Right cardiac atrium (tissue), 5 donors: ENCODE data around the gene PRSS53. TPM values are rescaled to one million over a fixed set of nuclear protein-coding genes. Genes with fewer than 3 reads are reported as not detected.

ENCODE experiments used
- ATAC-seq, 2 donors: fragments of 200-7000 bp; cut with Tn5 transposase; one replicate each; pipeline versions ENCODE4 v1.8.0 to v1.9.1; 2020; ENCODE audit warnings: moderate library complexity in 2 of 2, mild to moderate bottlenecking in 1 of 2
- DNase-seq, 3 donors: peaks; one replicate each; pipeline ENCODE4 v3.0.0-alpha.2; 2020
- H3K27ac ChIP-seq: one replicate; pipeline ENCODE4 v1.5.1; 2013; ENCODE audit warnings: mild to moderate bottlenecking, low read length, control low read depth, moderate library complexity
- H3K27me3 ChIP-seq: one replicate; pipeline ENCODE4 v1.6.1; 2013; ENCODE audit not compliant: control insufficient read depth, insufficient read depth
- H3K4me1 ChIP-seq: one replicate; pipeline ENCODE4 v1.6.1; 2013; ENCODE audit warnings: low read length; ENCODE audit not compliant: control insufficient read depth, insufficient read depth
- H3K4me3 ChIP-seq: one replicate; pipeline ENCODE4 v1.5.1; 2013; ENCODE audit warnings: low read length, control low read depth
- H3K9me3 ChIP-seq: one replicate; pipeline ENCODE4 v1.6.1; 2013; ENCODE audit warnings: low read length; ENCODE audit not compliant: control insufficient read depth
- WGBS: extraction: QIAGEN DNeasy Blood & Tissue Kit; methylation state at CpG from one replicate; pipeline ENCODE4 v1.1.7; 2013; 5-methylcytosine and 5-hydroxymethylcytosine counted together
- intact Hi-C, 4 donors: fragments of 100-400 bp; cut with DNase I; formaldehyde crosslinking; loops; one replicate each; pipeline versions ENCODE4 v1.11.0 to v1.14.0; 2022 to 2023
- polyA plus RNA-seq: library from polyadenylated mRNA; stranded (reverse); fragments of 200-250 nt; gene quantifications from one replicate; pipeline ENCODE4 v1.2.3, GENCODE V29; 2013
- total RNA-seq, 4 donors: library from RNA; stranded (reverse); fragmentation: NEBNext Ultra II Directional; extraction: Animal tissue kit (Norgen Biotek cat#: 25700); gene quantifications; one replicate each; pipeline ENCODE4 v1.2.1, GENCODE V29; 2021
- donor health status: healthy with polysubstance abuse.
- donor health status: DM: no; HTN: yes; CAD: no.
- donor health status: DM: no; HTN: no; CAD: no.
- donor health status: DM: no; HTN: yes; CAD: no; lungs with severe emphysema.
- donor health status: DM: yes; HTN: yes; CAD: no.

PRSS53 gene
- total and polyA plus RNA-seq, 5 donors = 0.36 to 1.5 (median 0.79) TPM

GRCh38 chr16:31081428-31082351, 7.1 kb downstream of the PRSS53 start:
- Histone ChIP-seq H3K9me3 (no peaks in the 10 kb centered on the region), H3K27ac (no peak overlapping the region), H3K27me3 (no peaks in the 10 kb centered on the region), H3K4me1 (no peaks in the 10 kb centered on the region), H3K4me3 (no peak overlapping the region)
- DNase-seq (peak in 1 of 3 donors; percentile 67), ATAC-seq (no peak)
- 85% methylated on average over 26 of the region's 26 CpGs for WGBS
- intact Hi-C loops = no loop called here

DNA sequence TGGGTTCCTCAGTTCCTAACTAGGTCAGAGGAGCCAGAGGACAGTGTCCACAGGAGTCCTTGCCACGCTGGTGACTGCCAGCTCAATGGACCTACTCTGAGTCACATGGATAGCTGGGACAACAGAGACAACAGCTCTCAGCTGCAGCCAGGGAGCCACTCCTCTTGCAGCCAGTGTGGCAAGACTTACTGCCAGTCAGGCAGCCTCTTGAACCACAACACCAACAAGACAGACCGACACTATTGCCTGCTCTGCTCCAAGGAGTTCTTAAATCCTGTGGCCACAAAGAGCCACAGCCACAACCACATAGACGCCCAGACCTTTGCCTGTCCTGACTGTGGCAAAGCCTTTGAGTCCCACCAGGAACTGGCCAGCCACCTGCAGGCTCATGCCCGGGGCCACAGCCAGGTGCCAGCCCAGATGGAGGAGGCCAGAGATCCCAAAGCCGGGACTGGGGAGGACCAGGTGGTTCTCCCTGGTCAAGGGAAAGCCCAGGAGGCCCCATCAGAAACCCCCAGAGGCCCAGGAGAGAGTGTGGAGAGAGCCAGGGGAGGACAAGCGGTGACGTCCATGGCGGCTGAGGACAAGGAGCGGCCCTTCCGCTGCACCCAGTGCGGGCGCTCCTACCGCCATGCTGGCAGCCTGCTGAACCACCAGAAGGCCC, 7.9 kb downstream of the PRSS53 start:
- no peaks in the 10 kb centered on the region for H3K4me1 ChIP-seq
- intact Hi-C loops = no loop called here

GRCh38 chr16:31080035-31080629, 8.6 kb downstream of the PRSS53 start:
- WGBS = 96% methylated on average over 40 of the region's 40 CpGs

More for the DNA sequence above, 7.9 kb downstream of the PRSS53 start:
- Histone ChIP-seq H3K9me3 (no peaks in the 10 kb centered on the region), H3K4me3 (no peak overlapping the region), H3K27me3 (no peaks in the 10 kb centered on the region), H3K27ac (no peak overlapping the region)
- no peak for DNase-seq
- ATAC-seq = no peak
- 91% methylated on average over 13 of the region's 13 CpGs for WGBS

GRCh38 chr16:31079342-31079944, 9.3 kb downstream of the PRSS53 start:
- H3K27ac ChIP-seq = no peak overlapping the region
- intact Hi-C loops = loop anchor here in 1 of 4 donors (10.0 kb wide), 1 partner anchor 95 kb away; the partner anchor contains the start of gene HSD3B7
- 84% methylated on average over 13 of the region's 13 CpGs for WGBS
- ATAC-seq = no peak
- H3K9me3 ChIP-seq = no peaks in the 10 kb centered on the region
- no peaks in the 10 kb centered on the region for H3K4me1 ChIP-seq
- peak in 1 of 3 donors; percentile 58 for DNase-seq
- H3K27me3 ChIP-seq = no peaks in the 10 kb centered on the region
- H3K4me3 ChIP-seq = no peak overlapping the region

More at GRCh38 chr16:31080035-31080629, 8.6 kb downstream of the PRSS53 start:
- no peak overlapping the region for H3K4me3 ChIP-seq
- H3K27ac ChIP-seq = no peak overlapping the region
- DNase-seq = peak in 1 of 3 donors; percentile 49
- no peaks in the 10 kb centered on the region for H3K4me1 ChIP-seq
- ATAC-seq = no peak
- intact Hi-C loops = no loop called here
- H3K27me3 ChIP-seq = no peaks in the 10 kb centered on the region
- no peaks in the 10 kb centered on the region for H3K9me3 ChIP-seq

DNA sequence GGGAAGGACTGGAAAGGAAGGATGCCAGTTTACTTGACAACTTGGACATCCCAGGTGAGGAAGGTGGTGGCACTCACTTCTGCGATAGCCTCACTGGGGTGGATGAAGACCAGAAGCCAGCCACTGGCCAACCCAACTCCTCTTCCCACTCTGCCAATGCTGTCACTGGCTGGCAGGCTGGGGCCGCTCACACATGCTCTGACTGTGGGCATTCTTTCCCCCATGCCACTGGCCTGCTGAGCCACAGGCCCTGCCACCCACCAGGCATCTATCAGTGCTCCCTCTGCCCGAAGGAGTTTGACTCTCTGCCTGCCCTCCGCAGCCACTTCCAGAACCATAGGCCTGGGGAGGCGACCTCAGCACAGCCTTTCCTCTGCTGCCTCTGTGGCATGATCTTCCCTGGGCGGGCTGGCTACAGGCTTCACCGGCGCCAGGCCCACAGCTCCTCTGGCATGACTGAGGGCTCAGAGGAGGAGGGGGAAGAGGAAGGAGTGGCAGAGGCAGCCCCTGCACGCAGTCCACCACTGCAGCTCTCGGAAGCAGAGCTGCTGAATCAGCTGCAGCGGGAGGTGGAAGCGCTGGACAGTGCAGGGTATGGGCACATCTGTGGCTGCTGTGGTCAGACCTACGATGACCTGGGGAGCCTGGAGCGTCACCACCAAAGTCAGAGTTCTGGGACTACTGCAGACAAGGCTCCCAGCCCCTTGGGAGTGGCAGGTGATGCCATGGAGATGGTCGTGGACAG, 10.0 kb downstream of the PRSS53 start:
- no peak overlapping the region for H3K4me3 ChIP-seq
- no peaks in the 10 kb centered on the region for H3K9me3 ChIP-seq
- ATAC-seq (no peak), DNase-seq (peak in 1 of 3 donors; percentile 42)
- intact Hi-C loops = loop anchor here in 1 of 4 donors (10.0 kb wide), 1 partner anchor 94 kb away; the partner anchor contains the start of gene HSD3B7
- H3K4me1 ChIP-seq = no peaks in the 10 kb centered on the region
- WGBS = 94% methylated on average over 15 of the region's 15 CpGs
- no peak overlapping the region for H3K27ac ChIP-seq
- no peaks in the 10 kb centered on the region for H3K27me3 ChIP-seq

DNA sequence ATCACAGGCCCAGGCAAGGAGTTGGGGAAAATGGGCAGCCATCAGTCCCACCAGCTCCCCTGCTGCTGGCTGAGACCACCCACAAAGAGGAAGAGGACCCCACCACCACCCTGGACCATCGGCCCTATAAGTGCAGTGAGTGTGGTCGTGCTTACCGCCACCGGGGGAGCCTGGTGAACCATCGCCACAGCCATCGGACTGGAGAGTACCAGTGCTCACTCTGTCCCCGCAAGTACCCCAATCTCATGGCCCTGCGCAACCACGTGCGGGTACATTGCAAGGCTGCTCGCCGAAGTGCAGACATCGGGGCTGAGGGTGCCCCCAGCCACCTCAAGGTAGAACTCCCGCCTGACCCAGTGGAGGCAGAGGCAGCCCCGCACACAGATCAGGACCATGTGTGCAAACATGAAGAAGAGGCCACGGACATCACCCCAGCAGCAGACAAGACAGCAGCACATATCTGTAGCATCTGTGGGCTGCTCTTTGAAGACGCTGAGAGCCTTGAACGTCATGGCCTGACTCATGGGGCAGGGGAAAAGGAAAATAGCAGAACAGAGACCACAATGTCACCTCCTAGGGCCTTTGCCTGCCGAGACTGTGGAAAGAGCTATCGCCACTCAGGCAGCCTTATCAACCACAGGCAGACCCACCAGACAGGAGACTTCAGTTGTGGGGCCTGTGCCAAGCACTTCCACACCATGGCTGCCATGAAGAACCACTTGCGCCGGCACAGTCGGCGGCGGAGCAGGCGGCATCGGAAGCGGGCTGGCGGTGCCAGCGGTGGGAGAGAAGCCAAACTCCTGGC, 10.9 kb downstream of the PRSS53 start:
- 94% methylated on average over 30 of the region's 30 CpGs for WGBS
- H3K9me3 ChIP-seq = no peaks in the 10 kb centered on the region
- peak in 1 of 3 donors; percentile 35 for DNase-seq

GRCh38 chr16:31077024-31077423, 11.7 kb downstream of the PRSS53 start:
- H3K4me3 ChIP-seq = no peak overlapping the region
- H3K27me3 ChIP-seq = no peaks in the 10 kb centered on the region
- no peak for ATAC-seq

More for the DNA sequence above, 10.9 kb downstream of the PRSS53 start:
- H3K4me1 ChIP-seq = no peaks in the 10 kb centered on the region
- intact Hi-C loops = loop anchor here in 1 of 4 donors (10.0 kb wide), 1 partner anchor 93 kb away; the partner anchor contains the start of gene HSD3B7
- H3K27me3 ChIP-seq = no peaks in the 10 kb centered on the region
- no peak overlapping the region for H3K27ac ChIP-seq
- ATAC-seq = no peak
- H3K4me3 ChIP-seq = no peak overlapping the region

GRCh38 chr16:31076319-31076718, 12.4 kb downstream of the PRSS53 start:
- DNase-seq (peak in 1 of 3 donors; percentile 54), ATAC-seq (no peak)
- 66% methylated on average over 16 of the region's 16 CpGs for WGBS
- H3K27me3 ChIP-seq = no peaks in the 10 kb centered on the region
- intact Hi-C loops = loop anchor here in 1 of 4 donors (10.0 kb wide), 1 partner anchor 92 kb away; the partner anchor contains the start of gene HSD3B7
- H3K4me3 ChIP-seq = no peak overlapping the region
- H3K9me3 ChIP-seq = no peaks in the 10 kb centered on the region
- H3K27ac ChIP-seq = no peak overlapping the region
- H3K4me1 ChIP-seq = peaks cover 7% of the 10 kb centered on the region

More at GRCh38 chr16:31077024-31077423, 11.7 kb downstream of the PRSS53 start:
- DNase-seq = peak in 1 of 3 donors; percentile 42
- Histone ChIP-seq H3K27ac (no peak overlapping the region), H3K9me3 (no peaks in the 10 kb centered on the region), H3K4me1 (peaks cover 7% of the 10 kb centered on the region)
- intact Hi-C loops = loop anchor here in 1 of 4 donors (10.0 kb wide), 1 partner anchor 92 kb away; the partner anchor contains the start of gene HSD3B7
- 94% methylated on average over 13 of the region's 13 CpGs for WGBS

GRCh38 chr16:31074814-31075183, 13.9 kb downstream of the PRSS53 start:
- H3K27ac ChIP-seq = peak overlapping the region; percentile 92

More at GRCh38 chr16:31074814-31075183, 13.9 kb downstream of the PRSS53 start:
- peak overlapping the region; percentile 94 for H3K4me3 ChIP-seq
- WGBS = 3% methylated on average over 7 of the region's 7 CpGs
- intact Hi-C loops = loop anchor here in 1 of 4 donors (5.0 to 10.0 kb wide), 2 partner anchors 42 to 90 kb away; partner anchors contain the start of genes HSD3B7 and STX4
- H3K27me3 ChIP-seq = no peaks in the 10 kb centered on the region
- DNase-seq = no peak
- no peaks in the 10 kb centered on the region for H3K9me3 ChIP-seq
- no peak for ATAC-seq
- H3K4me1 ChIP-seq = peaks cover 7% of the 10 kb centered on the region
